ENCODE data around the gene PLEKHD1.
A peak's percentile ranks its signal among the peaks of the same experiment; 100 is the strongest.

Gene PLEKHD1

GRCh38 chr14:69579476-69579875 is 94.9 kb downstream of the PLEKHD1 start:
- no peak for TF ChIP-seq POU6F1 (CRISPR knock-in tag; IDR thresholded peaks at IDR 0.05; ENCODE audit: borderline replicate concordance, low read depth)
- TF ChIP-seq OSR1 (CRISPR knock-in tag; IDR thresholded peaks at IDR 0.05) = no peak
- TF ChIP-seq ZNF8 (CRISPR knock-in tag; IDR thresholded peaks at IDR 0.05) = no peak
- no peak for TF ChIP-seq SNAI2 (CRISPR knock-in tag; IDR thresholded peaks at IDR 0.05)
- no peak for TF ChIP-seq ZFP3 (CRISPR knock-in tag; IDR thresholded peaks at IDR 0.05)
- no peak for TF ChIP-seq ZNF565 (CRISPR knock-in tag; conservative IDR thresholded peaks at IDR 0.05; ENCODE audit: low read depth)
- TF ChIP-seq ESRRG (CRISPR knock-in tag; IDR thresholded peaks at IDR 0.05) = no peak
- TF ChIP-seq CSDC2 (CRISPR knock-in tag; IDR thresholded peaks at IDR 0.05) = no peak
- TF ChIP-seq ZFP30 (CRISPR knock-in tag; IDR thresholded peaks at IDR 0.05) = no peak
- no peak for TF ChIP-seq GLIS3 (CRISPR knock-in tag; IDR thresholded peaks at IDR 0.05)
- TF ChIP-seq ARNTL (CRISPR knock-in tag; IDR thresholded peaks at IDR 0.05; ENCODE audit: borderline replicate concordance, low read depth) = no peak
- TF ChIP-seq, protein P1, sequence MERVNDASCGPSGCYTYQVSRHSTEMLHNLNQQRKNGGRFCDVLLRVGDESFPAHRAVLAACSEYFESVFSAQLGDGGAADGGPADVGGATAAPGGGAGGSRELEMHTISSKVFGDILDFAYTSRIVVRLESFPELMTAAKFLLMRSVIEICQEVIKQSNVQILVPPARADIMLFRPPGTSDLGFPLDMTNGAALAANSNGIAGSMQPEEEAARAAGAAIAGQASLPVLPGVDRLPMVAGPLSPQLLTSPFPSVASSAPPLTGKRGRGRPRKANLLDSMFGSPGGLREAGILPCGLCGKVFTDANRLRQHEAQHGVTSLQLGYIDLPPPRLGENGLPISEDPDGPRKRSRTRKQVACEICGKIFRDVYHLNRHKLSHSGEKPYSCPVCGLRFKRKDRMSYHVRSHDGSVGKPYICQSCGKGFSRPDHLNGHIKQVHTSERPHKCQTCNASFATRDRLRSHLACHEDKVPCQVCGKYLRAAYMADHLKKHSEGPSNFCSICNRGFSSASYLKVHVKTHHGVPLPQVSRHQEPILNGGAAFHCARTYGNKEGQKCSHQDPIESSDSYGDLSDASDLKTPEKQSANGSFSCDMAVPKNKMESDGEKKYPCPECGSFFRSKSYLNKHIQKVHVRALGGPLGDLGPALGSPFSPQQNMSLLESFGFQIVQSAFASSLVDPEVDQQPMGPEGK (CRISPR knock-in tag; IDR thresholded peaks at IDR 0.05; ENCODE audit: borderline replicate concordance) = no peak
- TF ChIP-seq, protein P2, sequence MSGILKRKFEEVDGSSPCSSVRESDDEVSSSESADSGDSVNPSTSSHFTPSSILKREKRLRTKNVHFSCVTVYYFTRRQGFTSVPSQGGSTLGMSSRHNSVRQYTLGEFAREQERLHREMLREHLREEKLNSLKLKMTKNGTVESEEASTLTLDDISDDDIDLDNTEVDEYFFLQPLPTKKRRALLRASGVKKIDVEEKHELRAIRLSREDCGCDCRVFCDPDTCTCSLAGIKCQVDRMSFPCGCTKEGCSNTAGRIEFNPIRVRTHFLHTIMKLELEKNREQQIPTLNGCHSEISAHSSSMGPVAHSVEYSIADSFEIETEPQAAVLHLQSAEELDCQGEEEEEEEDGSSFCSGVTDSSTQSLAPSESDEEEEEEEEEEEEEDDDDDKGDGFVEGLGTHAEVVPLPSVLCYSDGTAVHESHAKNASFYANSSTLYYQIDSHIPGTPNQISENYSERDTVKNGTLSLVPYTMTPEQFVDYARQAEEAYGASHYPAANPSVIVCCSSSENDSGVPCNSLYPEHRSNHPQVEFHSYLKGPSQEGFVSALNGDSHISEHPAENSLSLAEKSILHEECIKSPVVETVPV (CRISPR knock-in tag; IDR thresholded peaks at IDR 0.05) = no peak
- no peak for TF ChIP-seq BACH2 (CRISPR knock-in tag; IDR thresholded peaks at IDR 0.05; ENCODE audit: borderline replicate concordance)
- TF ChIP-seq ZC3H10 (CRISPR knock-in tag; IDR thresholded peaks at IDR 0.05) = no peak
- no peak for TF ChIP-seq RARB (CRISPR knock-in tag; IDR thresholded peaks at IDR 0.05)
- no peak for TF ChIP-seq ISL1 (CRISPR knock-in tag; IDR thresholded peaks at IDR 0.05)
- ATAC-seq = no peak

DNA sequence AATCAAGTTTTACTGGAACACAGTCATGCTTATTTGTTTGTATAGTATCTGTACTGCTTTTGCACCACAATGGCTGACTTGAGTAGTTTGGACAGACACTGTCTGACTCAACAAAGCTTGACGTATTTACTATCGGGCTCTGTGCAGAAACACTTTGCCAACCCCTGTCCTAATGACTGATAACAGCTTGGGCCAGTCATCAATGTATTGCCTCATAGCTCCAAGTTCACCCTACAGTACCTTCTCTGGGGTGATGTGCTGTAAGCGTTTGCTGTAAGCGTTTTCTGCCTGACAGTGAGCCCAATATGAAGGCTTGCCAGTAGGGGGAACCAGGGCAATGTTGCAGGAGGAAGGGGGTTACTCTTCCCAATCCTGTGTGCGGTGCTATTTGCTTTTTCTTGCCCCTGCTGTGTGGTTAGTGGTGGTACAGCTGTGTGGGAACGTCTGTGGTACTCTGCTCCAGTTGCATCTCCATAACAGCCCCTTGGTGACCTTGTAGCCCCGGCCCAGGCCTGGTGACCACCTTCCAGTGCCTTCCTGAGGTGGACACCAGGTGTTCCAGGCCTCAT is 95.6 kb downstream of the PLEKHD1 start:
- no peak for TF ChIP-seq OSR1 (CRISPR knock-in tag; IDR thresholded peaks at IDR 0.05)
- TF ChIP-seq SNAI2 (CRISPR knock-in tag; IDR thresholded peaks at IDR 0.05) = no peak
- TF ChIP-seq ZNF565 (CRISPR knock-in tag; conservative IDR thresholded peaks at IDR 0.05; ENCODE audit: low read depth) = no peak
- no peak for TF ChIP-seq GLIS3 (CRISPR knock-in tag; IDR thresholded peaks at IDR 0.05)
- TF ChIP-seq TOX (CRISPR knock-in tag; IDR thresholded peaks at IDR 0.05; ENCODE audit: borderline replicate concordance) = no peak
- no peak for TF ChIP-seq POU6F1 (CRISPR knock-in tag; IDR thresholded peaks at IDR 0.05; ENCODE audit: borderline replicate concordance, low read depth)
- TF ChIP-seq, protein P3, sequence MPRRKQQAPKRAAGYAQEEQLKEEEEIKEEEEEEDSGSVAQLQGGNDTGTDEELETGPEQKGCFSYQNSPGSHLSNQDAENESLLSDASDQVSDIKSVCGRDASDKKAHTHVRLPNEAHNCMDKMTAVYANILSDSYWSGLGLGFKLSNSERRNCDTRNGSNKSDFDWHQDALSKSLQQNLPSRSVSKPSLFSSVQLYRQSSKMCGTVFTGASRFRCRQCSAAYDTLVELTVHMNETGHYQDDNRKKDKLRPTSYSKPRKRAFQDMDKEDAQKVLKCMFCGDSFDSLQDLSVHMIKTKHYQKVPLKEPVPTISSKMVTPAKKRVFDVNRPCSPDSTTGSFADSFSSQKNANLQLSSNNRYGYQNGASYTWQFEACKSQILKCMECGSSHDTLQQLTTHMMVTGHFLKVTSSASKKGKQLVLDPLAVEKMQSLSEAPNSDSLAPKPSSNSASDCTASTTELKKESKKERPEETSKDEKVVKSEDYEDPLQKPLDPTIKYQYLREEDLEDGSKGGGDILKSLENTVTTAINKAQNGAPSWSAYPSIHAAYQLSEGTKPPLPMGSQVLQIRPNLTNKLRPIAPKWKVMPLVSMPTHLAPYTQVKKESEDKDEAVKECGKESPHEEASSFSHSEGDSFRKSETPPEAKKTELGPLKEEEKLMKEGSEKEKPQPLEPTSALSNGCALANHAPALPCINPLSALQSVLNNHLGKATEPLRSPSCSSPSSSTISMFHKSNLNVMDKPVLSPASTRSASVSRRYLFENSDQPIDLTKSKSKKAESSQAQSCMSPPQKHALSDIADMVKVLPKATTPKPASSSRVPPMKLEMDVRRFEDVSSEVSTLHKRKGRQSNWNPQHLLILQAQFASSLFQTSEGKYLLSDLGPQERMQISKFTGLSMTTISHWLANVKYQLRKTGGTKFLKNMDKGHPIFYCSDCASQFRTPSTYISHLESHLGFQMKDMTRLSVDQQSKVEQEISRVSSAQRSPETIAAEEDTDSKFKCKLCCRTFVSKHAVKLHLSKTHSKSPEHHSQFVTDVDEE (CRISPR knock-in tag; IDR thresholded peaks at IDR 0.05) = no peak
- no peak for TF ChIP-seq ESRRG (CRISPR knock-in tag; IDR thresholded peaks at IDR 0.05)
- TF ChIP-seq, protein P1 (CRISPR knock-in tag; IDR thresholded peaks at IDR 0.05; ENCODE audit: borderline replicate concordance) = no peak
- no peak for TF ChIP-seq ISL1 (CRISPR knock-in tag; IDR thresholded peaks at IDR 0.05)
- TF ChIP-seq ARNTL (CRISPR knock-in tag; IDR thresholded peaks at IDR 0.05; ENCODE audit: borderline replicate concordance, low read depth) = no peak
- peak; percentile 81 for ATAC-seq
